ENCODE measurements around the gene HRCT1.

The HRCT1 gene

GRCh38 chr9:35899021-35899420 lies 7.0 kb upstream of the HRCT1 start:
- Histone ChIP-seq H3K27ac (ENCODE audit: low read length, poor library complexity, severe bottlenecking) (no peak overlapping the region), H2AFZ (ENCODE audit: low read depth, low read length) (no peak overlapping the region), H2BK12ac (ENCODE audit: low read length in 2 of 2) (no peak overlapping the region), H3K4me2 (ENCODE audit: low read length, poor library complexity, severe bottlenecking) (no peak overlapping the region), H2AK5ac (ENCODE audit: low read length, severe bottlenecking) (no peak overlapping the region), H3K18ac (ENCODE audit: low read depth in 1 of 2, low read length in 2 of 2) (no peak overlapping the region), H3K4me3 (ENCODE audit: insufficient read depth in 1 of 2, low read depth in 1 of 2, low read length in 2 of 2) (no peak overlapping the region), H2BK5ac (ENCODE audit: low read depth, low read length, poor library complexity, severe bottlenecking) (no peak overlapping the region), H3K79me1 (replicated peaks; ENCODE audit: low read length, poor library complexity, severe bottlenecking) (no peaks in the 10 kb centered on the region), H4K8ac (ENCODE audit: low read length) (no peak overlapping the region), H3K14ac (ENCODE audit: low read length in 2 of 2) (no peak overlapping the region), H3K9ac (ENCODE audit: low read length) (no peak overlapping the region), H2BK120ac (ENCODE audit: low read depth, low read length) (no peak overlapping the region), H3K23ac (ENCODE audit: low read length in 2 of 2) (no peak overlapping the region), H3K4me1 (ENCODE audit: control insufficient read depth, insufficient read depth, low read depth, low read length) (no peaks in the 10 kb centered on the region), H4K91ac (ENCODE audit: low read length) (no peak overlapping the region), H3K9me3 (ENCODE audit: control insufficient read depth, low read length) (no peaks in the 10 kb centered on the region), H3K27me3 (ENCODE audit: control insufficient read depth in 1 of 2, insufficient read depth in 1 of 2, low read length in 2 of 2) (peaks cover 0 to 3% of the 10 kb centered on the region in 2 experiments), H3K36me3 (ENCODE audit: control insufficient read depth in 1 of 2, insufficient read depth in 2 of 2, low read depth in 1 of 2, low read length in 2 of 2) (no peaks in the 10 kb centered on the region), H2BK15ac (ENCODE audit: low read depth, poor library complexity, severe bottlenecking) (no peak overlapping the region), H3K4ac (ENCODE audit: low read depth in 1 of 2, low read length in 2 of 2) (no peak overlapping the region)
- 79% methylated on average over 2 of the region's 2 CpGs for WGBS
- no peak for DNase-seq

GRCh38 chr9:35903049-35903448 lies 3.0 kb upstream of the HRCT1 start:
- H2AFZ ChIP-seq (ENCODE audit: low read depth, low read length): no peak overlapping the region
- no peaks in the 10 kb centered on the region for H3K79me1 ChIP-seq (replicated peaks; ENCODE audit: low read length, poor library complexity, severe bottlenecking)
- H3K9me3 ChIP-seq (ENCODE audit: control insufficient read depth, low read length): no peaks in the 10 kb centered on the region
- no peak overlapping the region for H3K27ac ChIP-seq (ENCODE audit: low read length, poor library complexity, severe bottlenecking)
- H3K36me3 ChIP-seq (ENCODE audit: control insufficient read depth in 1 of 2, insufficient read depth in 2 of 2, low read depth in 1 of 2, low read length in 2 of 2): no peaks in the 10 kb centered on the region
- H3K4me3 ChIP-seq (ENCODE audit: insufficient read depth in 1 of 2, low read depth in 1 of 2, low read length in 2 of 2): no peak overlapping the region
- no peak overlapping the region for H2BK120ac ChIP-seq (ENCODE audit: low read depth, low read length)
- H3K4ac ChIP-seq (ENCODE audit: low read depth in 1 of 2, low read length in 2 of 2): no peak overlapping the region
- no peak overlapping the region for H4K91ac ChIP-seq (ENCODE audit: low read length)
- no peak overlapping the region for H4K8ac ChIP-seq (ENCODE audit: low read length)
- no peak overlapping the region for H3K4me2 ChIP-seq (ENCODE audit: low read length, poor library complexity, severe bottlenecking)
- H2BK12ac ChIP-seq (ENCODE audit: low read length in 2 of 2): no peak overlapping the region
- no peak overlapping the region for H3K18ac ChIP-seq (ENCODE audit: low read depth in 1 of 2, low read length in 2 of 2)
- no peaks in the 10 kb centered on the region for H3K27me3 ChIP-seq (ENCODE audit: control insufficient read depth in 1 of 2, insufficient read depth in 1 of 2, low read length in 2 of 2)
- peak; percentile 56 for DNase-seq
- peaks cover 31% of the 10 kb centered on the region for H3K4me1 ChIP-seq (ENCODE audit: control insufficient read depth, insufficient read depth, low read depth, low read length)
- H2BK15ac ChIP-seq (ENCODE audit: low read depth, poor library complexity, severe bottlenecking): no peak overlapping the region
- H3K23ac ChIP-seq (ENCODE audit: low read length in 2 of 2): no peak overlapping the region
- 33% methylated on average over 3 of the region's 3 CpGs for WGBS
- H3K14ac ChIP-seq (ENCODE audit: low read length in 2 of 2): no peak overlapping the region
- H2AK5ac ChIP-seq (ENCODE audit: low read length, severe bottlenecking): no peak overlapping the region
- no peak overlapping the region for H2BK5ac ChIP-seq (ENCODE audit: low read depth, low read length, poor library complexity, severe bottlenecking)
- no peak overlapping the region for H3K9ac ChIP-seq (ENCODE audit: low read length)

GRCh38 chr9:35904338-35904737 lies 1.7 kb upstream of the HRCT1 start:
- DNase-seq: no peak
- Histone ChIP-seq H4K91ac (ENCODE audit: low read length) (no peak overlapping the region), H2BK120ac (ENCODE audit: low read depth, low read length) (no peak overlapping the region), H3K79me1 (replicated peaks; ENCODE audit: low read length, poor library complexity, severe bottlenecking) (no peaks in the 10 kb centered on the region), H2AK5ac (ENCODE audit: low read length, severe bottlenecking) (peak overlapping the region; percentile 92), H3K23ac (ENCODE audit: low read length in 2 of 2) (no peak overlapping the region), H3K9me3 (ENCODE audit: control insufficient read depth, low read length) (no peaks in the 10 kb centered on the region), H3K4me3 (ENCODE audit: insufficient read depth in 1 of 2, low read depth in 1 of 2, low read length in 2 of 2) (no peak overlapping the region), H3K4me1 (ENCODE audit: control insufficient read depth, insufficient read depth, low read depth, low read length) (peaks cover 41% of the 10 kb centered on the region), H2BK5ac (ENCODE audit: low read depth, low read length, poor library complexity, severe bottlenecking) (no peak overlapping the region), H3K9ac (ENCODE audit: low read length) (no peak overlapping the region), H3K4ac (ENCODE audit: low read depth in 1 of 2, low read length in 2 of 2) (no peak overlapping the region), H3K27me3 (ENCODE audit: control insufficient read depth in 1 of 2, insufficient read depth in 1 of 2, low read length in 2 of 2) (no peaks in the 10 kb centered on the region), H3K14ac (ENCODE audit: low read length in 2 of 2) (no peak overlapping the region), H3K27ac (ENCODE audit: low read length, poor library complexity, severe bottlenecking) (no peak overlapping the region), H3K18ac (ENCODE audit: low read depth in 1 of 2, low read length in 2 of 2) (peak overlapping the region in 1 of 2 experiments; percentile 16), H3K4me2 (ENCODE audit: low read length, poor library complexity, severe bottlenecking) (no peak overlapping the region), H3K36me3 (ENCODE audit: control insufficient read depth in 1 of 2, insufficient read depth in 2 of 2, low read depth in 1 of 2, low read length in 2 of 2) (no peaks in the 10 kb centered on the region), H2BK15ac (ENCODE audit: low read depth, poor library complexity, severe bottlenecking) (no peak overlapping the region), H2AFZ (ENCODE audit: low read depth, low read length) (no peak overlapping the region), H4K8ac (ENCODE audit: low read length) (no peak overlapping the region), H2BK12ac (ENCODE audit: low read length in 2 of 2) (peak overlapping the region; percentile 34 to 35)
- 76% methylated on average over 7 of the region's 8 CpGs for WGBS

- Histone ChIP-seq H4K8ac (ENCODE audit: low read length) (peak overlapping the region; percentile 5), H3K4me3 (ENCODE audit: insufficient read depth in 1 of 2, low read depth in 1 of 2, low read length in 2 of 2) (peak overlapping the region in 1 of 2 experiments; percentile 36), H3K9ac (ENCODE audit: low read length) (peak overlapping the region; percentile 69), H3K27ac (ENCODE audit: low read length, poor library complexity, severe bottlenecking) (peak overlapping the region; percentile 67), H2BK15ac (ENCODE audit: low read depth, poor library complexity, severe bottlenecking) (peak overlapping the region; percentile 17), H2AK5ac (ENCODE audit: low read length, severe bottlenecking) (peak overlapping the region; percentile 18), H3K18ac (ENCODE audit: low read depth in 1 of 2, low read length in 2 of 2) (peak overlapping the region; percentile 17 to 67), H2AFZ (ENCODE audit: low read depth, low read length) (peak overlapping the region; percentile 7), H3K36me3 (ENCODE audit: control insufficient read depth in 1 of 2, insufficient read depth in 2 of 2, low read depth in 1 of 2, low read length in 2 of 2) (no peaks in the 10 kb centered on the region), H2BK120ac (ENCODE audit: low read depth, low read length) (no peak overlapping the region), H3K4ac (ENCODE audit: low read depth in 1 of 2, low read length in 2 of 2) (peak overlapping the region in 1 of 2 experiments; percentile 15), H3K27me3 (ENCODE audit: control insufficient read depth in 1 of 2, insufficient read depth in 1 of 2, low read length in 2 of 2) (no peaks in the 10 kb centered on the region), H4K91ac (ENCODE audit: low read length) (peak overlapping the region; percentile 12), H2BK5ac (ENCODE audit: low read depth, low read length, poor library complexity, severe bottlenecking) (no peak overlapping the region), H3K79me1 (replicated peaks; ENCODE audit: low read length, poor library complexity, severe bottlenecking) (no peaks in the 10 kb centered on the region), H3K4me2 (ENCODE audit: low read length, poor library complexity, severe bottlenecking) (no peak overlapping the region), H3K9me3 (ENCODE audit: control insufficient read depth, low read length) (no peaks in the 10 kb centered on the region), H3K23ac (ENCODE audit: low read length in 2 of 2) (no peak overlapping the region), H3K14ac (ENCODE audit: low read length in 2 of 2) (peak overlapping the region in 1 of 2 experiments; percentile 29), H3K4me1 (ENCODE audit: control insufficient read depth, insufficient read depth, low read depth, low read length) (peaks cover 44% of the 10 kb centered on the region), H2BK12ac (ENCODE audit: low read length in 2 of 2) (peak overlapping the region; percentile 29 to 94)
- DNase-seq: peak; percentile 63
- 64% methylated on average over 8 of the region's 8 CpGs for WGBS
Observed at GRCh38 chr9:35905051-35905781, 786 bp upstream of the HRCT1 start.
